ENCODE measurements around the gene SYTL5.

The SYTL5 gene

DNA sequence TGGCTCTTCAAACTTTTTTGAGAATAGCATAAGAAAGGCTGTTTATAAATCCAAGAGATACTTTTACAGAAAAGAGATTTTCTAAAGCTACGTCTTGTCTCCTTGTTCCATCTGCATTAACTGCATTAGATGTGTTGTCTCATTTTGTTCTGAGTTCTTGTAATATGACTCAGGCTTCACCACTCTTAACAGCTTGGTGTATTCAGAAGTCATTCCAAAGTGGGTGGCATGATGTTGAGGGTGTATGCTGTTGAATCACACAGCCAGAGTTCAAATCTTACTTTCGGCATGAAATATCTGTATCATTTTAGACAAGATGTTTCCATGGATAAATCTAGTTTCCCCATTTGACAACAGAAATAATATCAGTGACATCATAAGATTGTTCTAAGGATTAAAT is 30.1 kb downstream of the SYTL5 start:
- DNase-seq, result no peak

DNA sequence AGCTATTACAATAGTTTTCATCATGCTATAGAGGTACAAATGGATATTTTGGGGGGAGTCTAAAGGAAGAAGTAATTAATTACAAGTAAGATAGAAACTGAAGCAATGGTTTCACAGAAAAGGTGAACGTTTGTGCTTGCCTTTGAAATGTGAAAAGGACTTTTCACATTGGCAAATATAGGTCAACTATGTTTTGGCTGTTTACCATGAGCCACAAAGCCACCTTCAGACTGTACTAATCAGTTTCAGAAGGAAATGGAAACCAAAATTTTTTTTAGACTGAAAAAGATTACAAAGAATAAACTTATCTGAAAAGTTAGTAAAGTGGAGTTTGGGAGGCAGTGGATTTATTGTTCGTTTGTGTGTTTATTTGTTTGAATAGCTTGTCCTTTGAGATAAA is 32.1 kb downstream of the SYTL5 start:
- no peak for DNase-seq

- no peak for DNase-seq
Observed at GRCh38 chrX:38041237-38041636, 34.9 kb downstream of the SYTL5 start.

GRCh38 chrX:38044701-38045100 is 38.3 kb downstream of the SYTL5 start:
- DNase-seq, result no peak

GRCh38 chrX:38045538-38046096 is 39.3 kb downstream of the SYTL5 start:
- DNase-seq, result no peak

GRCh38 chrX:38048886-38049285 is 42.5 kb downstream of the SYTL5 start:
- no peak for DNase-seq

DNA sequence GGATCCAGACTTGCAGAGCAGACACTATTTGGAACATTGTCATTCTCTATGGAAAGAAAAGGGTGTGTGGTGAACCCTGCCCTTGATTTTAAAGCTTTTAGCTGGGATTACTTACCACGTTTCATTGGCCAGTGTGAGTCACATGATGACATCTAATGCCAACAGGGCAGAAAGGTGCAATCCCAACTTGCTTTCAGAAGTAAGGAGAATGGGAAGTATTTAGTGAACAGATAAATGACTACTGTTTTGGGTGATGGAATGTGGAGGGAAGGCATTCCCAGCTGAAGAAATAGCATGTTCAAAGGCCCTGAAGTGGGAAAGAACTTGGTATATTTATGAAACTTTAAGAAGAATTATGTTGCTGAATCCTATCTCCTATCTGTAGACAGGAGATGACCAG is 44.5 kb downstream of the SYTL5 start:
- DNase-seq, result no peak

DNA sequence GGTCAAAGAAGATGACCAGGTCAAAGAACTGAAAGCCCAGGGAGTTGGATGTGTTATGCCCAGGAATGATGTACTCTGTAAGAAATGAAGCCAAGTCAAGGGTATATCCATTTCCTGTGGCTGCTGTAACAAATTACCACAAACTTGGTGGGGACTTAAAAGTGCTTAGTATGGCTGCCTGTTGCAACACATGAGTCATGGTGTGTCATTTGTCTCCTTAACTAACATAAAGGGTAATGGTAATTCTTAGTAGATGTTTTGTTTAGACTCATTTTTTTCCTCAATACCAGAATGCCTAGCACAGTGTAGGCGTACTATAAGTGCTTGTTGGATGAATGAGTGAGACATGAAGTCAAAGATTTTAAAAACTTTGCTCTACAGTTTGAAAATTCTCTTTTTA is 45.7 kb downstream of the SYTL5 start:
- DNase-seq, result no peak

- DNase-seq, result no peak
Observed at GRCh38 chrX:38055170-38055847, 49.0 kb downstream of the SYTL5 start.

DNA sequence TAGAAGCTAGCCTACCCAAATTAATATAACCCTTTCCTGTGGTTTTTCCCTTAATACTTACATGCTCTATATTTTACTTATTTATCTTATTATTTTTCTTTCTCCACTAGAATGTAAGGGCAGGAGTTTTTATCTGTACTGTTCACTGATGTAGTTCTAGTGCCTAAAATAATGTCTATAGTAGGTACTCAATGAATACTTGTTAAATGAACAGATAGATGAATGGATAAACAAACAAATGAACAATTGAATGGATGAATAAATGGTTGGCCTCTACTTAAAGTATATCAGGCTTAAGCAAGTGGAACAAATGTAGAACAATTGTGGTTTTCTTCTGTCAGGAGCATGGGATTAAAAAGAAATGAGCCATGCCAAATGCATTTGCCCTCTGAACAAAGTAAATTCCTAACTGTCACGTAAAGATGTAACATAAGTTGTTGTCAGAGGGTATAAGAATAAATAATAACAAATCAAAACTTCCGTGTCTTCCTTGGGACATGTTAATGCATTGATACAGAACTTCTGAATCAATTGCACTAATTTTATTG is 54.1 kb downstream of the SYTL5 start:
- no peak for DNase-seq

DNA sequence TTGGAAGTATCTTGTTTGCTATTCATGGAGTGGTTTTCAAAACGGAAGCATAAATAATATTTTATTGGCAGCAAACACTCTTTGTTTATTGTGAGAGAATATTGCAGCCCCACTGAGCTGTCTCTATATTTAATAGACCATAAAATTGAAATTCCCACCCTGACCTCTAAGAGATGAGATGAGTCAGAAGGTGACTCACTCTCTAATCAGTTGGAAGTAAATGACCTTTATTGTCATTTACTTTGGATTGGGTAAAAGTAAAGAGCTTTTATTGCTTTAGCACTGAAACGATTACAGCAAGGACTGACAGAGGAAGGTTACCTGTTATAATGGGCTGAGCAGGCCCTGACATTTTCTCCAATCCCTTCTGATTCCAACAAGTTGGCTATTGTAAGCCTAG is 55.0 kb downstream of the SYTL5 start:
- no peak for DNase-seq

DNA sequence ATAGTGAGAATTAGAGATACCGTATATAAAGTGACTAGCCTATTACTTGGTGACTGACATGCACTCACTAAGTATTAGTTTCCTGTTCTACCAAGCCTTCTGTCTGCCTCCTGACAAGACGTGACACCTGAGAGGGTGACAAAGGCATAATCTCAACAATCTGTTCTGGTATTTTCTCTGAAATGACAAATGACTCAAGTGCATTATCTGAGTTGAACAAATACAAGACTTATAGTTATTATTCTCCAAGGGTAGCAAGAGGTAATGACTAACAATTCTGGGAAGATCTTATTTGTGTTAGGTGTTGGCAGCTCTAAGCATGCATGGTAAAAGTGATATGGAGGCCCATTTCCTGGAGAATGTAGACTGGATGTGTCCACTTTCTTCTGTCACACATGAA is 60.6 kb downstream of the SYTL5 start:
- DNase-seq, result no peak

DNA sequence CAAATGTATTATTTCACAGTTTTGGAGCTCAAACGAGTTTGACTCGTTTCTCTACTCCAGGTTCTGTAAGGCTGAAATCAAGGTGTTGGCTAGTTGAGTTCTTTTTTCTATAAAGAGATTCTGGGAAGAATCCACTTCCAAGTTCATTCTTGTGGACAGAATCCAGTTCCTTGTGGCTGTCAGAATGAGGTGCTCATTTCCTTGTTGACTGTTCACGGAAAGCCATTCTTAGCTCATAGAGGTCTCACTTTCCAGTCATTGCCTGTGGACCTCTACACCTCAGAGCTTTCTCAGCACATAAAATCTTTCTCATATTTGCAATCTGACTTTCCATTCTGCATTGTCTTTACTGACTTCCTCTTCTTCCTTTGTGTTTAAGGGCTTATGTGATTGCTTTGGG is 62.9 kb downstream of the SYTL5 start:
- DNase-seq, result no peak

DNA sequence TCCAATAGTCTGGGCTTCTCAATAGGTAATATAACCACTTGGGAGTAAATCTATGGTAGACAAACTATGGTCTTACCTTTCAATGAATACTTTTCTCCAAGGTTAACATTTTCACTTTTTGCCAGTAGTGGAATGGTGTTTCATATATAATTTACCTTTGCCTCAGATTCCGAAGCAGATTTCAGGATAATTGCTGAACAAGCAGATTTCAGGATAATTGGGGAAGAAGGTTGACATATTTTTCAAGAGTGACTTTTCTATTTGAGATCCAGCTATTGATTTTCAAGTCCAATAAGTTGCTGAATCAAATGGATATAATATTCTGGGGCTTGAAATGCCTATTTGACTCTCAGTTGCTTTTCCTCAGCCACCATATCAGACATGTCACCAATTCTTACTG is 63.6 kb downstream of the SYTL5 start:
- DNase-seq, result no peak

DNA sequence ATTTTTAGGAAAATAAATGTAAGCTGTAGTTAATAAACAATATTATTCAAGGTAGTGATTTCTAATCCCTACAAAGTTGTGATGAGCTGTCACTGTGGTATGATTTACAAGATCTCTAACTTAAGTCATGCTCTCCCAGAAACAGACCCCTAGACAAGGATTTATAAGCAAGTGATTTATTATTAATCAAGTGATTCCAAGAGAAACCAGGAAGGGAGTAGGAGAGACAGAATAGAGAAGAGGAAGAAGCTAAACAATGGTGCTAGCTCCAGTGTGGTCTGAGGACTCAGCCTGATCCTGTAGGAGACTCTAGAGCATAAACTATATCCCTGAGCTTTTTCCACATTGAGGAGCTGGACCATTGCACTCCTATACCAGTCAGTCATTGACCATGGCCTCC is 73.1 kb downstream of the SYTL5 start:
- no peak for DNase-seq

DNA sequence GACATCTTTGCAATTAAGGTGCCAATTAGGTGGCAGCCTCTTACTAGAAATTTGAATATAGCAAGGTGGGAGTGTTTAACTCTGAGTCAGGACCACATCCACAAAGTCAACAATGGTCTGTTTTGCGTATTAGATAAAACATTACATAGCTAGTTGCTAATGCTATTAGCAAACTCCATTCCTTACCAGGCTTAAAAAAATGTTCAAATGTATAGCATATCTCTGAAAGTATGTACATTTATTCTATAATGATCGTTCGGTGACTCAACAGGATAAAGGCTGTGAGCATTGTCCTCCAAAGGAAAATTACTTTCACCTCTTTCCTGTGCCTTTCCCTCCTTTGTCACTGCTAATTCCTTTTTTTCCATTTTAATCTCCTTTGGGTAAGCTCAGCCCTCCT is 74.5 kb downstream of the SYTL5 start:
- DNase-seq, result no peak

DNA sequence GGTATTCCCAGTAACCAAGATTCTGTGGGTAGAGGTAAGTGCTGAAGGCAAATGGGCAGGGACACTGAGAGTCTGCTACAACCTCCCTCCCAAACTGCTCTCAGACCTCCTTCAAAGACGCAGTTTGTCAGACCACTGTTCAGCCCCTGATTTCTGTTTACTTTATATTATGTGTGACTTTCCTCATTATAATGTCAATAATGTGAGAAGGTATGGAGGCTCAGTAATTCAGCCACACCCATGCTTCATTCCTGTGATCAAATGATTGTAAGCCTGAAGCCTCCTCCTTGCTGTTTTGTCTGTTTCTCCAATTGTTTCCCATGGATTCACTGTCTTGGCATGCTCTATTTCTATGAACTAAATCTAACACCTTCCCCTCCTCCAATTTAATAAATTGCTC is 75.6 kb downstream of the SYTL5 start:
- DNase-seq, result no peak

DNA sequence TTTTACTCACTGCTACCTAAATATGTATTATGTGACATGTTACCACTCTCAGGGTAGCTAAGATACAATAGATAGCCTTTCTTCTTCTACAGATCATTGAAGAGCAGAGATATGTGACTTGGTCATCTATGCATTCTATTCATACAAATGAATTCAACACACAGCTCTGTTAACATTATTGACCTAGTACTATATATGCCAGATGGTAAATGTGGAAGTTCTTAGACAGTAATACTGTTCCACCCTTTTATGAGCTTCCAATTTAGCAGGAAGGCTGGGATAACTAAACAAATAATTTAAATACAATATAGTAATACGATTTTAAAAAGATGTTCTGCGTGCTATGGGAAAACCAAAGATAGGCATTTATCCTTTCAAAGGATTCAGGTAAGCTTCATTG is 76.0 kb downstream of the SYTL5 start:
- no peak for DNase-seq

DNA sequence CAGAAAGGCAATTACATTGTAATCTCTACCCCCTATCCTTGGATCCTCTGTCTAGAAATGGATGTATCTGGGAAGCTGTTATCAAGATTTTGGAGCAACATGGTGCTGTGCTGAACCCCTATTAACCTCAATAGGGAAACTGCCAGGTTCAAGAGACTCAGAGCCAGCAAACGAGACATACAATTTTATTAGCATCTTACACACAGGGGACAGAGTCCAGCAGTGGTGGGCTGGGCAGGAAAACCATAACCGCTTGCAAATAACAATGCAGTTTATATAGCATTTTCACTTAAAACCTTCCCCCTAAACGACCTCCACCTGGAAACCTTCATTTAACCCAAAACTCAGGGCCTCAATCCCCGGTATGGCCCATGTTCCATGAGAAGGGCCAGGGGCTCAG is 79.5 kb downstream of the SYTL5 start:
- DNase-seq, result no peak

- DNase-seq, result no peak
Observed at GRCh38 chrX:38086451-38087215, 80.3 kb downstream of the SYTL5 start.

GRCh38 chrX:38087594-38087993 is 81.2 kb downstream of the SYTL5 start:
- no peak for DNase-seq

- no peak for DNase-seq
Observed at GRCh38 chrX:38089173-38089982, 83.0 kb downstream of the SYTL5 start.

DNA sequence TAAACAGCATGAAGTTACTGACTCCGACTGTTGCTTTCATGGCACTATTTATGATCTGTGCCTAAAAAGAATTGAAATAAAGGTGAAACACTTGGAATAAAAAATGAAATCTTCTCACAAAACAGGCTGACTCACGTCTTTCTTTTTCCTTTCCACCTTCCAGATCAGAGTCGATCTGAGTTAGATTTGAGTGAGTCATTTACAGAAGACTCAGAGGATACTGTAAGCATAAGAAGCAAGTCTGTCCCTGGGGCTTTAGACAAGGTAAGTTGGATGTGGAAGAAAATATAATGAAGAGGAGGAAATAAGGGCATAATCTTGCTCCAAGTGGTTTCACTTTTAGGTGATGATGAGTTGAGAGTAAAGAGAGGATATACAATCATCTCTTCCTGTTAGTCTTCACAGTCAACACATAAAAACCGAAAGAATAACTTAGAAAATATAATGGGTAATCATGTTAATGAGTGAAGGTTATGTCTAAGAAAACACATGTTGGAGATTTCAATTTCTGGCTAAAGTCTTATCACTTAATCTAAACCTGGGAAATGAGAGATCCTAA is 89.7 kb downstream of the SYTL5 start:
- DNase-seq, result no peak

All from CD4-positive, alpha-beta T cell treated with Interleukin-17A for 4 hours (primary cell).